AG09309 (cell line): ENCODE measurements around the gene PYGM.

Experiments
- DNase-seq: peaks from one replicate; pipeline ENCODE4 v3.0.0-alpha.2; 2010; ENCODE audit warnings: low read depth
- H3K4me3 ChIP-seq: 2 replicates; pipeline ENCODE4 v1.5.1; 2011; ENCODE audit warnings: mild to moderate bottlenecking, low read depth, low read length, moderate library complexity; ENCODE audit not compliant: control insufficient read depth
- CTCF ChIP-seq: IDR thresholded peaks from 2 replicates; pipeline ENCODE4 v1.5.1; 2011; ENCODE audit warnings: mild to moderate bottlenecking, low read depth, low read length, inconsistent platforms; ENCODE audit not compliant: insufficient read depth, control insufficient read depth; ENCODE audit errors: missing control alignments

PYGM gene

GRCh38 chr11:64742087-64742888, 17.5 kb downstream of the PYGM start:
- H3K4me3 ChIP-seq: peak overlapping the region; percentile 29
- DNase-seq: no peak
- no peak for TF ChIP-seq CTCF

GRCh38 chr11:64741375-64742086, 18.2 kb downstream of the PYGM start:
- DNase-seq: no peak
- TF ChIP-seq CTCF: no peak
- no peak overlapping the region for H3K4me3 ChIP-seq

- DNase-seq: no peak
- no peak overlapping the region for H3K4me3 ChIP-seq
- no peak for TF ChIP-seq CTCF
Observed at GRCh38 chr11:64739871-64740270, 19.9 kb downstream of the PYGM start.

GRCh38 chr11:64736654-64737053, 23.1 kb downstream of the PYGM start:
- H3K4me3 ChIP-seq: no peak overlapping the region
- DNase-seq: no peak
- no peak for TF ChIP-seq CTCF

GRCh38 chr11:64735725-64736259, 24.0 kb downstream of the PYGM start:
- TF ChIP-seq CTCF: no peak
- H3K4me3 ChIP-seq: no peak overlapping the region
- DNase-seq: no peak

GRCh38 chr11:64734811-64735724, 24.7 kb downstream of the PYGM start:
- no peak overlapping the region for H3K4me3 ChIP-seq
- no peak for DNase-seq
- TF ChIP-seq CTCF: no peak
